Endothelial cell of umbilical vein (primary cell): ENCODE data around the gene ASCL1. TPM values are rescaled to one million over a fixed set of nuclear protein-coding genes. Genes with fewer than 3 reads are reported as not detected.

Source experiments
- BruUV-seq: library from RNA; stranded (reverse); fragments of 400-500 nt; replicated peaks from 2 replicates; lab custom pipeline; 2021; lab: Mats Ljungman, UMichigan
- CTCF ChIA-PET: fragments of 300-600, 350-600 bp; sonication (Branson Sonifier 250); formaldehyde crosslinking; loops from one replicate; lab custom pipeline; 2021; ENCODE audit warnings: antibody characterized with exemption, inconsistent platforms; lab: Charles Lee
- POLR2A ChIA-PET: fragments of 300-600, 350-600 bp; sonication (Branson Sonifier 250); formaldehyde crosslinking; loops from one replicate; lab custom pipeline; 2021; ENCODE audit warnings: antibody characterized with exemption, inconsistent platforms; lab: Charles Lee
- DNase-seq: peaks from one replicate; pipeline ENCODE4 v3.0.0-alpha.2; 2011; ENCODE audit warnings: low read depth, low spot score
- FAIRE-seq: peaks from 2 replicates; lab custom pipeline; 2011; peaks lifted over from hg19 to GRCh38; lab: Jason Lieb, UNC
- H2AFZ ChIP-seq: 2 replicates; pipeline ENCODE4 v1.6.0; 2012; ENCODE audit warnings: low read depth, low read length, control low read depth, inconsistent platforms
- H3K27ac ChIP-seq: 2 replicates; pipeline ENCODE4 v1.5.1; 2011; ENCODE audit warnings: low read depth, mild to moderate bottlenecking, control low read depth, low read length, moderate library complexity; ENCODE audit not compliant: insufficient read depth
- H3K27me3 ChIP-seq, 2 experiments: 2 replicates each; pipeline versions ENCODE4 v1.6.0 to v1.6.1; 2011; ENCODE audit warnings: low read length in 2 of 2, mixed read lengths in 1 of 2; ENCODE audit not compliant: control insufficient read depth in 2 of 2, insufficient read depth in 2 of 2
- H3K36me3 ChIP-seq, 2 experiments: 2 replicates in 1 of 2; 3 replicates in 1 of 2; pipeline ENCODE4 v1.5.1; 2011; ENCODE audit warnings: low read length in 2 of 2, mild to moderate bottlenecking in 1 of 2, moderate library complexity in 1 of 2; ENCODE audit not compliant: control insufficient read depth in 2 of 2, insufficient read depth in 2 of 2; ENCODE audit errors: extremely low read depth in 1 of 2
- H3K4me1 ChIP-seq: 3 replicates; pipeline ENCODE4 v1.5.1; 2011; ENCODE audit warnings: mild to moderate bottlenecking, low read length; ENCODE audit not compliant: control insufficient read depth, insufficient read depth; ENCODE audit errors: extremely low read depth
- H3K4me2 ChIP-seq: 2 replicates; pipeline ENCODE4 v1.6.1; 2011; ENCODE audit warnings: low read length, control low read depth, mixed read lengths; ENCODE audit not compliant: insufficient read depth
- H3K4me3 ChIP-seq, 3 experiments: fragments of 200-600 bp in 1 of 3; sonication (generic), shearing (Covaris generic) in 1 of 3; replicated peaks in 1 of 3; 2 replicates each; pipeline ENCODE4 v1.5.1; 2011 to 2016; ENCODE audit warnings: control low read depth in 3 of 3, low read length in 3 of 3, mild to moderate bottlenecking in 2 of 3, inconsistent platforms in 1 of 3, low read depth in 1 of 3, moderate library complexity in 1 of 3; ENCODE audit not compliant: insufficient read depth in 1 of 3
- H3K79me2 ChIP-seq: 2 replicates; pipeline ENCODE4 v1.6.0; 2012; ENCODE audit warnings: low read length, inconsistent platforms; ENCODE audit not compliant: control insufficient read depth, insufficient read depth
- H3K9ac ChIP-seq: replicated peaks from 2 replicates; pipeline ENCODE3; 2011; ENCODE audit warnings: low read length, control low read depth; ENCODE audit not compliant: insufficient read depth; ENCODE audit errors: extremely low read depth
- H3K9me1 ChIP-seq: replicated peaks from 3 replicates; pipeline ENCODE4 v1.6.0; 2011; ENCODE audit warnings: mild to moderate bottlenecking, low read length; ENCODE audit not compliant: control insufficient read depth, insufficient read depth; ENCODE audit errors: extremely low read depth
- H3K9me3 ChIP-seq: replicated peaks from 2 replicates; pipeline ENCODE4 v1.5.1; 2012; ENCODE audit warnings: low read length, inconsistent platforms; ENCODE audit not compliant: control insufficient read depth, insufficient read depth
- H4K20me1 ChIP-seq: replicated peaks from 2 replicates; pipeline ENCODE3; 2011; ENCODE audit warnings: mild to moderate bottlenecking, low read length; ENCODE audit not compliant: control insufficient read depth, insufficient read depth; ENCODE audit errors: extremely low read depth
- CTCF ChIP-seq, 2 donors: IDR thresholded peaks; 1 replicate in 1 of 2; 2 replicates in 1 of 2; pipeline ENCODE4 v1.5.1; 2011; ENCODE audit warnings: low read length in 2 of 2, mild to moderate bottlenecking in 2 of 2, moderate library complexity in 2 of 2, control low read depth in 1 of 2, inconsistent platforms in 1 of 2, low read depth in 1 of 2; ENCODE audit not compliant: insufficient read depth in 1 of 2; ENCODE audit errors: extremely low read depth in 1 of 2
- EZH2 ChIP-seq: IDR thresholded peaks from 2 replicates; pipeline ENCODE4 v1.6.1; 2012; ENCODE audit warnings: borderline replicate concordance, low read depth, mild to moderate bottlenecking, moderate library complexity, low read length, inconsistent platforms; ENCODE audit not compliant: severe bottlenecking
- FOS ChIP-seq: IDR thresholded peaks from 2 replicates; pipeline ENCODE4 v1.6.1; 2011; ENCODE audit warnings: mild to moderate bottlenecking, low read length, moderate library complexity, borderline replicate concordance; ENCODE audit not compliant: insufficient read depth
- GATA2 ChIP-seq: IDR thresholded peaks from 2 replicates; pipeline ENCODE4 v1.7.0; 2011; ENCODE audit warnings: low read depth, mild to moderate bottlenecking, moderate library complexity, mixed read lengths, low read length; ENCODE audit not compliant: insufficient read length, insufficient read depth
- JUN ChIP-seq: IDR thresholded peaks from 2 replicates; pipeline ENCODE4 v1.6.1; 2011; ENCODE audit warnings: borderline replicate concordance, low read depth; ENCODE audit not compliant: insufficient read length, insufficient read depth
- MYC ChIP-seq: IDR thresholded peaks from one replicate; pipeline ENCODE4 v1.6.1; 2011; ENCODE audit warnings: mild to moderate bottlenecking, low read depth, low read length
- POLR2A ChIP-seq: IDR thresholded peaks from 2 replicates; pipeline ENCODE4 v1.6.1; 2012; ENCODE audit warnings: low read depth, mild to moderate bottlenecking, control low read depth, low read length
- POLR2AphosphoS5 ChIP-seq: IDR thresholded peaks from 2 replicates; pipeline ENCODE4 v1.6.1; 2012; ENCODE audit warnings: low read depth, mild to moderate bottlenecking, control low read depth, low read length, moderate library complexity; ENCODE audit not compliant: insufficient read depth
- dilution Hi-C: fragments of 300-500 bp; cut with MboI; formaldehyde crosslinking; loops from one replicate; pipeline ENCODE4 v1.15.0; 2019; ENCODE audit warnings: low sequenced_read_pairs; ENCODE audit not compliant: extremely low pct_ligation_motif_present
- intact Hi-C: fragments of 100-400 bp; cut with micrococcal nuclease; formaldehyde crosslinking; loops from one replicate; pipeline ENCODE4 v1.10.0; 2022
- polyA plus RNA-seq, 4 experiments: library from polyadenylated mRNA; depleted of rRNA in 3 of 4; stranded (reverse) in 3 of 4; unstranded in 1 of 4; fragments of >200 nt; gene quantifications; 2 replicates each; pipeline versions ENCODE4 v1.2.1 to v1.2.3, GENCODE V29; 2011 to 2012; ENCODE audit warnings: missing spikeins in 1 of 4
- total RNA-seq: library from RNA; stranded (reverse); gene quantifications from 2 replicates; pipeline ENCODE4 v1.2.3, GENCODE V29; 2021
- TF ChIP-seq, protein P1 (sequence below): IDR thresholded peaks from 2 replicates; pipeline ENCODE4 v1.6.1; 2011; ENCODE audit not compliant: insufficient read depth, insufficient read length

ASCL1 gene
- total and polyA plus RNA-seq, 2 donors (not counting 3 experiments of a cell fraction or from before 2014, with no cell fraction given): not detected

GRCh38 chr12:102921240-102921639 lies 36.2 kb upstream of the ASCL1 start:
- TF ChIP-seq POLR2AphosphoS5 (no peak), JUN (no peak), GATA2 (no peak), MYC (no peak), EZH2 (no peak), FOS (no peak), POLR2A (no peak)
- TF ChIP-seq, protein P1, sequence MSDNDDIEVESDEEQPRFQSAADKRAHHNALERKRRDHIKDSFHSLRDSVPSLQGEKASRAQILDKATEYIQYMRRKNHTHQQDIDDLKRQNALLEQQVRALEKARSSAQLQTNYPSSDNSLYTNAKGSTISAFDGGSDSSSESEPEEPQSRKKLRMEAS: no peak
- peaks cover 4% of the 10 kb centered on the region for H3K9me3 ChIP-seq
- no peak overlapping the region for H2AFZ ChIP-seq
- no peaks in the 10 kb centered on the region for H4K20me1 ChIP-seq
- H3K9me1 ChIP-seq: no peaks in the 10 kb centered on the region
- no peaks in the 10 kb centered on the region for H3K36me3 ChIP-seq
- H3K27ac ChIP-seq: no peak overlapping the region
- H3K9ac ChIP-seq: no peak overlapping the region
- POLR2A ChIA-PET: no interaction called here
- H3K4me3 ChIP-seq: no peak overlapping the region
- H3K79me2 ChIP-seq: no peaks in the 10 kb centered on the region
- BruUV-seq: no TSS peak
- dilution Hi-C loops: no loop called here
- CTCF ChIA-PET: no interaction called here
- FAIRE-seq: no peak
- H3K27me3 ChIP-seq: no peaks in the 10 kb centered on the region
- DNase-seq: no peak
- intact Hi-C loops: no loop called here
- no peak overlapping the region for H3K4me2 ChIP-seq
- H3K4me1 ChIP-seq: no peaks in the 10 kb centered on the region

DNA sequence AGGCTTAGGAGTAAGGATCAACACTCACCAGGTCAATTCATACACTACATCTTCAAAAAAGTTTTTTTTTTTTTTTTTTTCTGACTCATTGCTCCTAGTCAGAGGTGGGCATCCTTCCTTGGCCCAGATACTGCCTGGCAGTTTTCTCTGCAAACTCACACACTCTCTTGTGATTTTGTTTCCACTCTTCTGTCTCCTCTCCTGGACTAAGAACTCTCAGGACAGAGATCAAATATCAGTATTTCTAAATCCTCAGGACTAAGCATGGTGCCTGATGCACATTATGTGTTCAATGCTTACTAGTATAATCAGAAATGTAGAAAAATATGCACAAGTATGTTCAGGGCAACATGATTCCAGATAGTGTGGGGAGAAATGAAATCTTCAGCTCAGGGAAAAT lies 30.3 kb upstream of the ASCL1 start:
- no peak overlapping the region for H3K27ac ChIP-seq
- H2AFZ ChIP-seq: no peak overlapping the region
- no TSS peak for BruUV-seq
- TF ChIP-seq JUN: no peak
- no peak for TF ChIP-seq CTCF (IDR thresholded peaks at IDR 0.05; ENCODE audit: extremely low read depth in 1 of 2, insufficient read depth in 1 of 2, low read depth in 1 of 2, low read length in 2 of 2)
- TF ChIP-seq MYC: no peak
- TF ChIP-seq EZH2: no peak
- no peak for TF ChIP-seq POLR2A
- no peaks in the 10 kb centered on the region for H3K27me3 ChIP-seq
- no peak for FAIRE-seq
- H4K20me1 ChIP-seq: no peaks in the 10 kb centered on the region
- H3K4me3 ChIP-seq: no peak overlapping the region
- H3K9me1 ChIP-seq: no peaks in the 10 kb centered on the region
- H3K9me3 ChIP-seq: peaks cover 1% of the 10 kb centered on the region
- dilution Hi-C loops: no loop called here
- DNase-seq: no peak
- CTCF ChIA-PET: interaction anchor here (0.9 kb wide), 1 partner anchor 22 kb away, joined by 3 read pairs; no protein-coding TSS in a partner anchor
- POLR2A ChIA-PET: no interaction called here
- no peak overlapping the region for H3K9ac ChIP-seq
- no peaks in the 10 kb centered on the region for H3K4me1 ChIP-seq
- H3K79me2 ChIP-seq: no peaks in the 10 kb centered on the region
- intact Hi-C loops: no loop called here
- H3K36me3 ChIP-seq: no peaks in the 10 kb centered on the region
- H3K4me2 ChIP-seq: no peak overlapping the region
